HG03064 (cell line): ENCODE data around the gene RCOR3.
"Not testable (repeated sequence)": the region's sequence is repeated elsewhere in the genome, so short reads cannot be mapped to it uniquely, and the experiment has no call there.

Source experiments
- ATAC-seq: cut with Tn5 transposase; IDR thresholded peaks from one replicate; pipeline ENCODE4 v1.9.1; 2021; ENCODE audit warnings: low read depth; ENCODE audit not compliant: unreplicated experiment

Gene RCOR3

DNA sequence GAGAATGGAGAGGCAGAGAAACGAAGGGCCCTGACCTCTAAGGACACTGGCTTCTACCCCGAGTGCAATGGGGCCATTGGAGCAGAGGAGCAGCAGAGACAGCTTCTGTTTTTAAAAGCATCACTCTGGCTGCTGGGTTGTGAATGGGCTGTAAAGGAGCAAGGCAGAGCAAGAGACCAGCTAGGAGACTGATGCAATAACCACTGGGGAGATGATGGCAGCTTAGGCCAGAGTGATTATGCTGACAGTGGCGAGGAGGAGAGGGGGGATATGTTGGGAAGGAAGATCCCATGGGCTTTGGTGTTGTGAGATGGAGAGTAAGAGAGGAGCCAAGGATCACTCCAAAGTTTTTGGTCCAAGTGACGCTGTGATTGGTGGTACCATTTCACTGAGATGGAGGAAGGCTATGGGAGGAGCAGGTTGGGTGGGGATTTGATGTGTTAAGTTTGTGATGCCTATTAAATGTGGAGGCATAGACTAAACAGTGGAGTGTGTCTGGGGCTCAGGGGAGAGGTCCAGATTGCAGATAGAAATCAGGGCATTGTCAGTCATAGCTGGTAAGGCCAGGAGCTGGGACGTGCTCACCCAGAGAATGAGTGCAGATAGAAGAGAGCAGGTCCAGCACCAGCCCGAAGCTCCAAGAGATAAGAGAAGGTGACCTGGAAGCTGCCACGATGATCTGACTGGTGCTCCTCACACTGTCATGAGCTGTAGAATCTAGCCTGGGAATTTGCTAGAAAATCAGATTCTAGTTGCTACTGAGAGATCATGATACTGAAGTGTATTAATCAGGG is 78.5 kb downstream of the RCOR3 start:
- ATAC-seq = no peak

DNA sequence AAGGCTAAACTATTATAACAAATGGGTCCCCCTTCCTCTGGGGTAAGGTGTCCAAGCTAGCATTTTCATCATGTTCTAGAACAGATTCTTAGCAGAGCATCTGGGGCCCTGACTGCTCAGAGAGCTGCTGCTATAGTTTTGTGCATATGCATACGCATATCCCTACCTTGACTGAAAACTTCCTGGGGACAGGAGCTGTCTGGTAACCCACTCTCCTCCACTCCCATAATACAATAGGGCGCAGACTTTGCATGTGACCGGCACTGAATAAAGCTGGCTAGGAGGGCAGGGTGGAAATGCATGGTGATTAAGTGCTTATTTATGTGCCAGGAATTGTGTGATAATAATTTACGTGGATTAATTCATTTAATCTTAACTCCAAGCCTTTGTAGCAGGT is 79.1 kb downstream of the RCOR3 start:
- ATAC-seq = no peak

DNA sequence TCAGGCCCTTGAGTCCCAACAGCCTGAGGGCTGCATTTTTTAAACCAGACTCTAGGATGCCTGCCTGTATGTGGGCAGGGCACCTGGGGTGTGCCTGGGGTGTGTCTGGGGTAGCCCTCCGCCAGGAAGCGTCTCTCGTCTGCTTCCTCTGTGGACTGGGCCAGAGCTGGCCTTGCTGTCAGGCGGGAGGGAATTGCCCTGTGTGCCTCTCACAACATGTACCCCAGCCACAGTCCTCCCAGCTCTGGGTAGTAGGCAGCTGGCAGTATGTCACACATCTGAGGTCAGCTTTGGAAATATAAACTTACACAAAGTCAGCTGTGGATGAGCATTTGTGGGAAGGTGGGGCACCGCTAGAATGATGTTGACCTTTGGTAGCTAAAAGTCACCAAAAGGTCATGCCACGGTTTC is 80.5 kb downstream of the RCOR3 start:
- no peak for ATAC-seq

DNA sequence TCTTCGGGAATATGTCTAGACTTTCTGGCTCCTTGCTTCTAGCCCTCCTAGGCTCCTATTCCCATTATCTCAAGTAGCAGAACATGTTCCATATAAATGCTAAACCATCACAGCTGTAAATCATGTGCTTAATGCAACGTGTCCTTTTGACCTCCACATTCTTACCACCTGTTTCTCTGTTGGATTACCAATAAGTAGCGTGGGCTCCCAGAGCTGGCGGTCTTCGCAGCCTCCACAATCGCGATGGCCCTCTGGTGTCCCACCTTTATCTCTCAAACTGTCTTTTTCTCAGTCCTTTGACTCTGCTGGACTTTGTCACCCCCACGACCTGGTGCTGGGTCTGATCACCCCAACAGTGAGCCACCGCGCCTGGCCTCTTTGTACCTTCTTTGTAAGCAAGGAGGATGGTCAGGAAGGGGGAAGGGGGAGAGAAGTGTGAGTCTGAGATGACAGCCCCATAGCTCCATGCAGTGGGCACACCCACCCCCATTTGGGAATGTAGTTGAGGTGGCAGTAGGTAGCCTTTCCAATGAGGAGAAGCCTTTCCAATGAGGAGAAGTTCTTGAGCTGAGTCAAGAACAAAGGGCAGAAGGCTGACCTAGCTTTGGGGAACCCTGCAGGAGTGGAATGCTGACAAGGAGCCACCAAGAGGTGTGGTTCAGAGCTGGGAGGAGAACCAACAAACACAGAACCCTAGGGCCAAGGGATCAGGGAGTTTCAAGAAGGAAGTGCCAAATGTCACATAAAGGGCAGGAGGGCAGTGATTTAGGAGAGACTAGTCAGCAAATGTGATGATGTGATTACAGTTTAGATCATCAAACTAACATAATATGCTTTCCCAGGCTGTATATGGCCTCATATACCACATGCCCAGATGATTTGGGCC is 81.7 kb downstream of the RCOR3 start:
- ATAC-seq = no peak

DNA sequence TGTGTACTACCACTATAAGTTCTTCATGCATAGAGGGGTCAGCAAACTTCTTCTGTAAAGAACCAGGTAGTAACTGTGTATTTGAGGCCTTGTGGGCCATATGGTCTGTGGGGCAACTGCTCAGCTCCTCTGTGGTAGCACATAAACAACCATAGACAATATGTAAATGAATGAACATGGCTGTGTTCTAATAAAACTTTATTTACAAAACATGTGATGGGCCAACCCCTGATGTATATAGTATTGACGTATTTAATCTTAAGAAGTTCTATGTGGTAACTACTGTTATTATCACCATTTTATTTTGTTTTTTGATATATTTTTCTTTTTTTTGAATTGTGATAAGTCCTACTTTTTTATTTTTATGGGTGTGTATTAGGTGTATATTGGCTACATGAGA is 82.8 kb downstream of the RCOR3 start:
- no peak for ATAC-seq

DNA sequence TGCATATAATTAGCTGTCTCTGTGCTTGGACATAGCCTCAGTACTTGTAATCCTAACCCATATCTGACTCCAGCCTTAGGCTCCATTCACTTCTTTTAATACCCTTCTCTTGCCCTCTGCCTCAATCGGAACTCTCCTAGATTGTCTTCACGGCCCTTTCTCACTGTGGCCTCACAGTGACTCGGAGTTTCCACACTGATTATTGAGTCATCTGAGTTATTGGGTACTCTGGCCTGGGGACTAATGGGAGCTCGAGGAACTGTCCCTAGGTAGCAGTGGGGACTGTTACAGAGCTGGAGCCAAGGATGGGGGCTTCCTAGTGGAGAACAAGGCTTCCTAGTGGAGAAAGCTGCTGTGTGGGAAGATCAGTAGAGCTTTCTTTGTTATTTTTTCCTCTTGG is 84.4 kb downstream of the RCOR3 start:
- no peak for ATAC-seq

DNA sequence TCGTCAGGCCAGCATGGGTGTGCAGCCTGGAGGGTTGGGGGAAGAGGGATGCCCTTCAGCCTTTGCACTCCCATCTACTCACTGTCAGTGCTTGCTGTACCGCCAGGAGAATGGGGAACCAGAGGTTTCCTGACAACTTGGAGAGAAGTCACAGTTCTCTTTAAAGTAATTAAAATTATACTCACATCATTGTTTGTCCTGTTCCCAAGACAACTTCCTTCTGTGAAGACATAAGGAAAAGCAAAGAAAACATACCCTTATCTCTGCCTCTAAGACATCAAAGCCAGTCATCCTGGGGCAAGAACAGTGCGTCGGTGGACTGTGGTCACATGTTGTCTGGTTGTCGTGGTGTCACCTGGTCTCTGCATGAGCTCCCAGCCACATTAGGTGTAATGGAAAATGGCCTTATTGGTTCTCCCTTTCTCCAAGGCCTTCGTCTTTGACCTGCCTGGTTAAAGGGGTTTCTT is 85.0 kb downstream of the RCOR3 start:
- no peak for ATAC-seq

DNA sequence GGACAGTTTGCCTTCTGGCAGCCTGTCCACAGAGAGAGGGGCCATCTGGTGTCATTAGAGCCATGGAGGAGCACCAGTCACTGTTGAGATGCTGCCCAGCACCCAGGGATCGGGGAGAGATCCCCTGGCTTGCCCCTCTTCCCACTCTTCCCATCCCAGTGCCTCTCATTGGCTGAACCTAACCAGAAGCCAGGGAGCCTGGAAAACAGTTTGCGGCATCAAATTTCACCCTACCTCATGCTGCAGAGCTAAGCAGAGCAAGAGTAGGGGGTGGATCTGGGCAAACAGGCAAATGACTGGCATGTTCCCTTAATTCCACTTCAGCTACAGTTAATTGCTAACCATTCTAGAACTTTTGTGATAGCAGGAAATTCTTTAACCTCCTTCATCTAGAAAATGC is 86.6 kb downstream of the RCOR3 start:
- no peak for ATAC-seq

DNA sequence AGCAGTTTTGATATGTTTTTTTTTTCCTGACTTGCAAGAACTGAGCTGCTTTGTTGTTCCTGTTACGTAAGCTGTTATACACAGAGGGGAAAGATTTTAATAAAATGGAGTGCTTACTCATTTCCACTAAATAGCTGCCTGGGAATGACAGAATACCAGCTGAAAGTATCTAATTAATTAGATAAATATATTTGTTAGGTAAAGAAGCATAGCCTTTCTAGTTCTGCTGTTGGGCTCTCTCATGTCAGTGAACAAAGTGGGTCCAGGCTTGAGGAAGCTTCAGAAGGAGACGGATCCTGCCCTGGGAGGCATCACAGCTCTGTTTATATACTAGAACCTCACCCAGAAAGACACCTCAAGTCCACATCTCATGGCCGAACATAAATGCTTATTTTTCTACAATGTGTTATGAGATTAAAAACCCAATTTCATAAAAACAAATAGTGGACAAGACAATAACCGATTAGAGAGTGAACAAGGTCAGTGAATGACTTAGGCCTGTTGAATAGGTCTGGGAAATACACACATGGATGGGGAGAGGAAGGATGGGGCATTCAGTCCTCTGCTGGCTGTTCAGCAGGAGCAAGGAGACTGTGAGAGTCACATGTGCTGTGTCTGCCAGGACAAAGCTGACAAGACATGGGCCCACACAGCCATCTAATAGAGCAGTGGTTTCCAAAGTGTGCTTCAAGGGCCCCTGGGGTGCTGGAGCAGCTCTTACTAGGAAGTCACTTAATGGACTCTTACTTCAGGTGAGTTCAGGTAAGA is 88.1 kb downstream of the RCOR3 start:
- no peak for ATAC-seq

DNA sequence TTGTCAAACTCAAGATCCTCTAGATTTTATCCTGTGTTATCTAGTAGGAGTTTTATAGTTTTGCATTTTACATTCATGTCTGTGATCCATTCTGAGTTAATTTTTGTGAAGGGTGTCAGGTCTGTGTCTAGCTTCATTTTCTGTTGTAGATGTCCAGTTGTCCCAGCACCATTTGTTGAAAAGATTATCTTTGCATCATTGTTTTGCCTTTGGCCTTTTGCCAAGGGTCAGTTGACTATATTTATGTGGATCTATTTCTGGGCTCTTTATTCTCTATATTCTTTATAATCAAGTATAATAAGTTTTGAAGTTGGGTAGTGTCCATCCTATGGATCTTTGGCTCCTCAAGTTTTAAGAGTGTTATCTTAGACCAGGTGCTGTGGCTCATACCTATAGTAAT is 89.4 kb downstream of the RCOR3 start:
- no peak for ATAC-seq

DNA sequence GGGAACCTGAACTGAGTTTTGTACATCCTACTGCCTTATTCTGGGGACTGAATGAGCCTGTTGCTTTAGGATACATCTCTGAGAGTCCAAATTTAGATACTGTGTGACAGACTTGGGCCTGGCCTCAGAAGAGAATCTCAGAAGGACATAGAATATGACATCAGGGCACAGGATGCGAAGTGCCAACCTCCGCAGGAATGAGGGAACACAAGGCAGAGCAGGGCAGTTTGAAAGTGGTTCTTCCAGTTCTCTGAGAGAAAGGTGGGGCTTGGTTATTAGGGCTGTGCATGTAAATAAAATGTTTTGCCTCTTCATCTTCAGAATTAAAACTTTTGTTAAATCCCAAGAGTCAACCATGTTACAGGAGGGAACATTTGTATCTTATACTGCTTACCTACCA is 90.6 kb downstream of the RCOR3 start:
- ATAC-seq = no peak

DNA sequence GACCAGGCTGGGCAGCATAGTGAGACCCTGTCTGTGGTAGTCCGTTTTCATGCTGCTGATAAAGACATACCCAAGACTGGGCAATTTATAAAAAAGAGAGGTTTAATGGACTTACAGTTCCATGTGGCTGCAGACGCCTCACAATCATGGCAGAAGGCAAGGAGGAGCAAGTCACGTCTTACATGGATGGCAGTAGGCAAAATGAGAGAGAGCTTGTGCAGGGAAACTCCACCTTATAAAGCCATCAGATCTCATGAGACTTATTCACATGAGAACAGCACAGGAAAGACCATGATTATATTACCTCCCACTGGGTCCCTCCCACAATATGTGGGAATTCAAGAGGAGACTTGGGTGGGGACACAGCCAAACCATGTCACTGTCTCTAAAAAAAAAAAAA is 92.9 kb downstream of the RCOR3 start:
- not testable (repeated sequence) for ATAC-seq

DNA sequence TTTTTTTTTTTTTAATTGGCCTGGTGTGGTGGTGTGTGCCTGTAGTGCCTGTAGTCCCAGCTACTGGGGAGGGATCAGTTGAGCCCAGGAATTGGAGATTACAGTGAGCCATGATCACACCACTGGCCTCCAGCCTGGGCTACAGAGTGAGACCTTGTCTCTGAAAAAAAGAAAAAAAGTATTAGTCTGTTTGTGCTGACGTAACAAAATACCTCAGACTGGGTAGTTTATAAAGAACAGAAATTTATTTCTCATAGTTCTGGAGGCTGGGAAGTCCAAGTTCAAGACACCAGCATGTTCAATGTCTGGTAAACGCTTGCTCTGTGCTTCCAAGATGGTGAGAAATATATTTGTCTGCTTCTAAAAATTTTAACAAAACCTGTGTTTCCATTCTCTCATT is 93.3 kb downstream of the RCOR3 start:
- ATAC-seq = no peak

DNA sequence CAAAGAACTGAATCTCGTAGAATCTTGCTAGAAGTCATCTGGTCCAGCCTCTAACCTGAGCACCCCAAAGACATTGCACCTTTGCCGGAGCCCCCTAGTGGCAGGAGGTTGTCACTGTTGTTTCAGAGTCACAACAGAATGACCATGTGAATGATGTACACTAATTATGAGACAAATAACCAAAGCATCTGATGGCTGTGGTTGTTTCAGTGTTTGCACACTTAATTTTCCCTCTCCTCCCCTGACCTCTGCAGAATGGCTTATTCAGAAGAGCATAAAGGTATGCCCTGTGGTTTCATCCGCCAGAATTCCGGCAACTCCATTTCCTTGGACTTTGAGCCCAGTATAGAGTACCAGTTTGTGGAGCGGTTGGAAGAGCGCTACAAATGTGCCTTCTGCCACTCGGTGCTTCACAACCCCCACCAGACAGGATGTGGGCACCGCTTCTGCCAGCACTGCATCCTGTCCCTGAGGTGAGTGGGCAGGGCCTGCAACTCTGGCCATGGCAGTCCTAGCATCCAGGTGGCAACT is 93.9 kb downstream of the RCOR3 start:
- ATAC-seq = peak; percentile 80

DNA sequence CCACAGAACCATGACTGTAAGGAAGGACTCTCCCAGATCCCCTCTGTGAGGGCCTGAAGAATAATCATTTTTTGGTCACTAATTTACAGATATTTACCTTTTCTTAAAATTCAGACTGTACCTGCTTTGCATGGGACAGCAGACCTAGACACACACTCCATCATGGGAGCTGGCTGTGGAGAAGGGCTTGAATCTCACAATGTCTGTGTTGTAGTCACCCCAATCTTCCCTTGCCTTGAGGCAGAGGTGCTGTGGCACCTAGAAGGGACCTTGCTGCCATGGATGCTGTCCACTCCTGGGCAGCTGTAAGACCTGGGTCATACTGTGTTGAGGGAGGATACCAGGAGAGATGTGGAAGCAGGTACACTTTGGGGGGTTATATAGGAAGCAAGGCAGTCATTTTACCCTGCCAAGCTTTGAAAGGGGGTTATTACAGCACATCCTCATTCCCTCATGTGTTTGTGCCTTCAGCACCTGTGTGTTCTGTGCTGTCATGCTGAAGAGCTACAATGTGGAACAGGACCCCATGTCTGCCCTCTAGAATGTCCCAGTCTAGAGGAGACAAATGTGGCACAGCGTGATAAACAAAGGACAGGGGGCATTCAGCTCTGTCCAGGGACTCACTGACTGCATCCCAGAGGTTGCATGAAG is 94.5 kb downstream of the RCOR3 start:
- no peak for ATAC-seq

DNA sequence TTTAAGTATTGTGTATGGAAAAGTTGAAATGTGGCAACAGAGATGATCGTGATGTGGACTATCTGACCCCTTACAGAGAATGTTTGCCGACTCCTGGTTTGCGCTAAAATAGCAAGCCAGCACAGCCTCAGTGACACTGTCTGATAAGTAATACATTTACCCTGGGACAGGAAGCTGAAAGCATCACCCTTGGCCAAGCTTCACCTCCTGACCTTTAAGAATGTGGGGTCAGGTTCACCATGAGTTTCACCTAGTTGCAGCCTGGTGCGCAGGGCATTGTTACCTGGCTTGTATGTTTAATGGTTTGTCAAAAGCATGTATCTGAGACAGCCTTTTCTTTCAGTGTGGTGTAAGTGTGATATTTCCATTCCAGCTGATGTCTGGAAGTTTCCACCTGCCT is 96.7 kb downstream of the RCOR3 start:
- ATAC-seq = no peak

DNA sequence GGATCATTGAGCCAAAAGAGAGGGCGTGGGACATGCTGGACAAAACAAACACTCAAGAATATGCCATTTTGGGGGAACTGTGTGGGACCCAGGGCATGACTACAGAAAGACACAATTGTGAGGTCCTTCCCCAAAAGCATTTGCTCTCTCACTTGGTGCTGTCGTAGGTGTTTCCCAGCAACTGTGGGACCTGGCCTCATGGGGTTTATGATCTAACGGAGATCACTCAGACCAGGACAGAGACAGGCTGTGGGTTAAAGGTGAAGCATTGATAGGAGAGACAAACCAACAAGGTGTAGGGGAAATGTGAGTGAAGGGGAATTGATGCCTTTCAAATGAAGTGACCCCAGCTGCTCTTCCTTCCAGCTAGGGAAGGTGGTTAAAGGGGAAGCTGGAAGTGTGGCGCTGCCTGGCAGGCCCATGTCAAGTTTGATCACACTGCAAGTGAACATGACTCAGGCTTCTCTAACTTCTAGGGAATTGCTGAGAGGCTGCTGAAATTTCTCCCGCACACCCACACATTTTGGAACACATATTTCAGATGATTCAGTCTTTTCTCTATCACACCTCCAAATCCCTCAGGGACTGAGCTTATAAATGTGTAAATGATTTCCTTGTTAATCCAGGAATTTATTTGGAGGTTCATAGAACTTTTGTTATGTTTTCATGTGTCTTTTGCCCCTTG is 97.7 kb downstream of the RCOR3 start:
- no peak for ATAC-seq

DNA sequence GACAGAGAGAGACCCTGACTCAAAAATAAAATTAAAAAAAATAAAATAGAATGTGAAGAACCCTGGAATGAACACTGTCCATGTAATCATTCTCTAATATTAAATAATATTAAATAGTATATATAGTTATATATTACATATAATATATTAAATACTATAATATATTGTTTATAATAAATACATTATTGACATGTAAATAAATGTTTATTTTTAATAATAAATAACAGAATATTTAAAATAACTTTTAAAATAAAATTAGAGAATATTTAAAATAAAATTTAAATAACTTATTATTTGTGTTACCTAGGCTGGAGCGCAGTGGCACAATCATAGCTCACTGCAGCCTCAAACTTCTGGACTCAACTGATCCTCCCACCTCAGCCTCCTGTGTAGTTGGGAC is 99.5 kb downstream of the RCOR3 start:
- ATAC-seq = no peak

DNA sequence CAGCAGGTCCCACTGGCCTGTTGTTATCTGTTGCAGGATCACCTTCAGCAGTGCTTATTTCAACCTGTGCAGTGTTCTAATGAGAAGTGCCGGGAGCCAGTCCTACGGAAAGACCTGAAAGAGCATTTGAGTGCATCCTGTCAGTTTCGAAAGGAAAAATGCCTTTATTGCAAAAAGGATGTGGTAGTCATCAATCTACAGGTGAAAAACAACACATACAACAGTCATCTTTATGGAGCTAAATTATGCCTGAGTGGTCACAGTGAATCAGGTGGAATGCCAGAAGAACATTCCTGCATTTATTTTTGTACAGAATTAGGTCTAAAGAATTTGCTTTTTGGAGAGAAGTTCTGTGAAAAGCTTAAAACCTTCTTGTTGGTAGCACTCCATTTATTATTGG is 100.7 kb downstream of the RCOR3 start:
- no peak for ATAC-seq

DNA sequence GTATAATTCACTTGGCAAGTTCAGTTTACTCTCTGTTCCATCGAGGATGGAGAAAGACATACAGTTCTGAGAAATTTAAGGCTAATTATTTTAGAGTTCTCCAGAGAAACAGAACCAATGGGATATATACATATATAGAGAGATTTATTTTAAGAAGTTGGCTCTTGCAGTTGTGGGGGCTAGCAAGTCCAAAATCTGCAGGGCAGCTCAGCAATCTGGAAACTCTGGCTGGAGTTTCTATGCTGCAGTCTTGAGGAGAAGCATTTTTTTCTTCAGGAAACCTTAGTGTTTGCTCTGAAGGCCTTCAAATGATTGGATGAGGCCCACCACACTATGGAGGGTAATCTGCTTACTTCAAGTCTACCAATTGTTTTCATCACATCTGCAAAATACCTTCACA is 102.0 kb downstream of the RCOR3 start:
- ATAC-seq = no peak
